Measurements from ENCODE around the gene TP73. TPM values are rescaled to one million over a fixed set of nuclear protein-coding genes. Genes with fewer than 3 reads are reported as not detected.

Gene TP73
- total and polyA plus RNA-seq, 2 donors (not counting 1 experiment from before 2014, with no cell fraction given), result 1.2 to 2.4 TPM

- H3K27ac Mint-ChIP-seq, result peak overlapping the region; percentile 73
- H3K27ac ChIP-seq (ENCODE audit: low read length in 2 of 2), result no peak overlapping the region
- no peaks in the 10 kb centered on the region for H4K20me1 ChIP-seq (ENCODE audit: control insufficient read depth, insufficient read depth, low read length, poor library complexity, severe bottlenecking)
- peaks cover 13% of the 10 kb centered on the region for H3K79me2 ChIP-seq (ENCODE audit: control insufficient read depth, insufficient read depth, low read length)
- ChIA-PET CTCF (interaction anchor here (0.6 to 2.2 kb wide), 10 partner anchors 13 to 1510 kb away, joined by 3 to 5 read pairs (median 3); no protein-coding TSS in a partner anchor), POLR2A (interaction anchor here (1.2 to 2.8 kb wide), 2 partner anchors 16 to 31 kb away, joined by 3 to 11 read pairs; no protein-coding TSS in a partner anchor)
- peak overlapping the region; percentile 25 to 90 (median 79) for H3K4me3 ChIP-seq (ENCODE audit: control extremely low read depth in 1 of 5, extremely low read depth in 1 of 5, insufficient read depth in 1 of 5, low read depth in 2 of 5, low read length in 4 of 5)
- peaks cover 0 to 27% (median 0%) of the 10 kb centered on the region in 3 donors for H3K9me3 ChIP-seq (ENCODE audit: control extremely low read depth in 1 of 3, control insufficient read depth in 2 of 3, insufficient read depth in 1 of 3, low read length in 2 of 3)
- peaks cover 0 to 16% of the 10 kb centered on the region in 2 experiments for H3K36me3 ChIP-seq (replicated peaks in 1 of 2; ENCODE audit: control extremely low read depth in 1 of 2, control insufficient read depth in 1 of 2, extremely low read depth in 1 of 2, insufficient read depth in 2 of 2, low read length in 1 of 2)
- H3K4me2 ChIP-seq (replicated peaks; ENCODE audit: low read depth, low read length, poor library complexity, severe bottlenecking), result peak overlapping the region; percentile 97
- H3K9ac ChIP-seq (ENCODE audit: low read length), result peak overlapping the region; percentile 94
- ATAC-seq (ENCODE audit: low read depth), result no peak
- TF ChIP-seq EZH2 (IDR thresholded peaks at IDR 0.05; ENCODE audit: borderline replicate concordance, insufficient read depth, low read depth, low read length, poor library complexity, severe bottlenecking) (no peak), CTCF (IDR thresholded peaks at IDR 0.05) (no peak)
- intact Hi-C loops (cut with micrococcal nuclease), result loop anchor here (1.0 to 10.0 kb wide), 4 partner anchors 16 to 254 kb away; partner anchors contain the start of gene C1orf174
- peaks cover 26% of the 10 kb centered on the region for H3K27me3 Mint-ChIP-seq
- peaks cover 37 to 45% of the 10 kb centered on the region in 2 donors for H3K4me1 ChIP-seq (ENCODE audit: control insufficient read depth in 2 of 2, insufficient read depth in 2 of 2, low read length in 2 of 2)
- peak; percentile 55 for DNase-seq
- peaks cover 32% of the 10 kb centered on the region for H3K4me1 Mint-ChIP-seq
- WGBS (ENCODE audit: insufficient coverage), result 12% methylated on average over 42 of the region's 50 CpGs
- H2AFZ ChIP-seq (ENCODE audit: insufficient read depth, low read depth, low read length, poor library complexity, severe bottlenecking), result peak overlapping the region; percentile 96
- H3K27me3 ChIP-seq (replicated peaks in 1 of 4; ENCODE audit: control extremely low read depth in 1 of 4, control insufficient read depth in 3 of 4, insufficient read depth in 4 of 4, low read length in 3 of 4), result peaks cover 0 to 40% (median 25%) of the 10 kb centered on the region in 4 experiments
- peak overlapping the region; percentile 91 for H3K4me3 Mint-ChIP-seq
- H3K9me3 Mint-ChIP-seq (ENCODE audit: insufficient read depth), result no peaks in the 10 kb centered on the region
Measured at GRCh38 chr1:3650248-3651025, 1.9 kb upstream of the TP73 start.

Measured in B cell (primary cell).